Activated gamma-delta T cell treated with anti-CD3 and anti-CD28 coated beads, Interleukin-2, amount 50 U/mL, for 16 hours (primary cell): ENCODE measurements around the gene PHOSPHO1.
"Not testable (repeated sequence)": the region's sequence is repeated elsewhere in the genome, so short reads cannot be mapped to it uniquely, and the experiment has no call there.

Experiments
- DNase-seq: peaks from one replicate; pipeline ENCODE4 v3.0.0-alpha.2; 2020; ENCODE audit warnings: low read depth

The PHOSPHO1 gene

GRCh38 chr17:49191917-49192741, 38.5 kb downstream of the PHOSPHO1 start:
- peak; percentile 90 for DNase-seq

DNA sequence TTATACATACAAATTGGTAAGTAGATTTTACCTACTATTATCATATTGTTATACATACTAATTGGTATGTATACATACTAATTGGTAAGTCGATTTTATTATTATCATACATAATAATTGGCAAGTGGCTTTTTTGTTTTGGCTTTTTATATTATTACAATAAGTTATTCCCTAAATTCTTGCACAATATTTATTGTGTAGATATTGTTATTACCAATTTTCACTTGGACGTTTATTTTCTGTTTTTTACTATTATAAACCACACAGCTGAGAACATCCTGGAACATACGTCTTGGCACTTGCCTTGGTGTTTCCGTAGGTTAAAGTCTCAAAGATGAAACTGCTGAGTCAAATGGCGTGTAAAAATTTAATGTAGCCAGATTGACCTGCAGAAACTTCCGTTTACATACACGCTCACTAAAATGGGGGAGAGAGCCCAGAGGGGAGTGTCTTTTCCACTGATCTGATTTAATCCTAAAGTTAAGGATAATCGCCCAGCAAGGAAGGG, 39.1 kb downstream of the PHOSPHO1 start:
- DNase-seq, result no peak

GRCh38 chr17:49190932-49191331, 39.7 kb downstream of the PHOSPHO1 start:
- no peak for DNase-seq

GRCh38 chr17:49187301-49187700, 43.3 kb downstream of the PHOSPHO1 start:
- DNase-seq, result no peak

DNA sequence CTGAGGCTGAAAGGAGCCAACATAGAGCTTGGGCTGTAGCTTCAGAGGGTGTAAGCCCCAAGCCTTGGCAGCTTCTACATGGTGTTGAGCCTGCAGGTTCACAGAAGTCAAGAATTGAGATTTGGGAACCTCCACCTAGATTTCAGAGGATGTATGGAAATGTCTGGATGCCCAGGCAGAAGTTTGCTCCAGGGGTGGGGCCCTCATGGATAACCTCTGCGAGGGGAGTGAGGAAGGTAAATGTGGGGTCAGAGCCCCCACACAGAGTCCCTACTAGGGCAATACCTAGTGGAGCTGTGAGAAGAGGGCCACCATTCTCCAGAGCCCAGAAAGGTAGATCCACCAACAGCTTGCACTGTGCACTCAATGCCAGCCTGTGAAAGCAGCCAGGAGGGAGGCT, 45.2 kb downstream of the PHOSPHO1 start:
- DNase-seq, result not testable (repeated sequence)

GRCh38 chr17:49184522-49184921, 46.1 kb downstream of the PHOSPHO1 start:
- not testable (repeated sequence) for DNase-seq

DNA sequence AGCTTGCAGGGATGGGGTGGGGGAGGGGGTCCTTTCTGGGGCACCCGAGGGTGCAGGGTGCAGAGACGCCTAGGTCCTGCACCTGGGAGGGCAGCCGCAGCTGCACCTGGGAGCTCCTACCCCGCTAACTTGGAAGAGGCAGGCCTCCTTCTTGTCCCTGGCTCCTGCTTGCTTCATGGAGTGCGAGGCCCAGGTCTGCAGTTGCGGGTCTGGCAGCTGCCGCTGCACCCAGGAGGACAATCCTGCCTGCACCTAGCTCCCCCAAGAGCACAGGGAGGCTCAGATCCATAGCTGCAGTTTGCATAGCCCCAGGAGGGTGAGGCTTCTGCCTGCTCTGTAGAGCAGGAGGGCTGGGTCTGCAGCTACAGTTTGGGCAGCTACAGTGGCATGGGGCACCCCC, 46.8 kb downstream of the PHOSPHO1 start:
- no peak for DNase-seq

DNA sequence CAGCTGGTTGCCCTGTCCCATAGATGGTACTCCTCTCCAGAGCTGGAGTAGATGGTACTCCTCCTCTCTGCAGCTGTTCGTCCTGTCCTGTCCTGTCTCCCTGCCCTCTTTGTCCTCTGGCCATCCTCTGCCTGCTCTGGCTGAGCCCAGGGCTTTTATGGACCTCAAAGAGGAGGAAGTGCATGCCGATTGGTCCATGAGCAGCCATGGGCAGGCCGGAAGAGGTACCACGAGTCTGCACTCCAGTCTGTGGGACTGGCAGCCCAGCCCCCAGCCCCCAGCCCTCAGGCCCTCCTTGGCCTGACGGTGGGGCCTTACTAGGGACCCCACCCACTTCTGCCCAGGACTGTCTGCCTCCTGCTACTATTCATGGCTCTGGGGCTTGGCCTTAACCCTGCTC, 47.2 kb downstream of the PHOSPHO1 start:
- DNase-seq, result no peak

DNA sequence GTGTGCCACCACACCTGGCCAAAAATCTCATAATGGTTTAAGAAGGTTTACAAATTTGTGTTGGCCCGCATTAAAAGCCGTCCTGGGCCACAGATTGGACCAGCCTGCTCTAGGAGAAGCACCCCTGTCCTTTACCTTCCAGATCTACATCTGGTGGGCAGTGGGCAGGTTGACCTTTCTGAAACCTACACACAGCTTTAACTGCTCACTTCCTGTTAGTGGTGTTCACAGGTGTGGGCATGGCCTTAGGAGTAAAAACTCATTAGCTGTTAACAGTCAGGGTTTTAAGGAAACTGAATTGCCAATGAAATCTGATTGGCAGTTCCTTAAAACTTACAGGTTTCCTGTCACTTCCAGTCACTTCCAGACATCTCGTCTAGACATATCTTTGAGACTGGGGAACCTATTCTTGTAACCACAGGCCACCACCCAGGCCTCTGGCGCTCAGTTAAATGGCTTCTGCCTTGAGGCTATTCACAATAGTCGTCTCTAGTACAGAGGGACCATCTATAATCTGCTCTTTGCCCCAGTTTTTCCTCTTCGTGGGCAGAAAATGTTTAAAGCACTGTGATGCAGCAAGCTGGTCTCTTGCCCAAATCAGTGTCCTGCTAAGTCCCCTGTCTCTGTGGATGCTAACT, 49.5 kb downstream of the PHOSPHO1 start:
- DNase-seq, result no peak

DNA sequence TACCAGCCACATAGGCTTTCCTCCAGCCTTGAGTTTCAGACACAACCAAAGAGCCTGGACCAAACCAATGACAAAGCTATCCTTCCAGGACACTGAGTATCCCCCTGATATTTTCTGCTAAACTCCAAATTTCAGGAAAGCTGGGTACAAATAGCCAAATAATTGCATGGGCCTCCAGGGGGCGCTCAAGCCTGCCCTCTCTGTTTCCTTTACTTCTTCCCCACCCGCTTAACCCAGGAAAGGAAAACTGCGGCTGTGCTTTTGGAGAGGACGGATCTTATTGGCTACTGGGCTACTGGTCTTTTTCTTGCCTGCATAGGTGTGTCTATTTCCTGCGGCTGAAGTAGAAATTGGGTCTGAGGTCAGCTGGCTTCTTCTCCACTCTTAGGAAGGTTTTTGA, 50.3 kb downstream of the PHOSPHO1 start:
- DNase-seq, result peak; percentile 49

DNA sequence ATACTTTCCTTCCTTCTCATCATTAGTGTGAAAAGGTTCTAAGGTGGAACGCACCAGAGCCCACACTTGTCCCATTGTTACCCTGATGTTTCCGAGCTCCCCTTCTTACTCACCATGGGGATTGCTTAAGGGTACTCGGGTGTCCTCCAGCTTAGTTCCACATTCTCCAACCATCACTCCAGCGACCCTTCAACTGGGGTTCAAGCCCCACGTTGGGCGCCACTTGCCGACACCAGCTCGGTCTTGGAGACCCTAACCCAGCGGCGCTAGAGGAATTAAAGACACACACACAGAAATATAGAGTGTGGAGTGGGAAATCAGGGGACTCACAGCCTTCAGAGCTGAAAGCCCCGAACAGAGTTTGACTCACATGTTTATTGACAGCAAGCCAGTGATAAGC, 54.6 kb downstream of the PHOSPHO1 start:
- not testable (repeated sequence) for DNase-seq
